HCT116 (cell line): Measurements from ENCODE around the gene HAO2. TPM values are rescaled to one million over a fixed set of nuclear protein-coding genes. Genes with fewer than 3 reads are reported as not detected.

Source experiments
- ATAC-seq: fragments of 200-7000 bp; cut with Tn5 transposase; 2 replicates; pipeline ENCODE4 v1.9.1; 2020; ENCODE audit warnings: mild to moderate bottlenecking, moderate library complexity
- BruUV-seq: library from RNA; stranded (reverse); fragments of 400-500 nt; replicated peaks from 2 replicates; lab custom pipeline; 2021; lab: Mats Ljungman, UMichigan
- CTCF ChIA-PET: fragments of 300-600 bp; sonication (Branson Sonifier 250); formaldehyde crosslinking; loops from one replicate; lab custom pipeline; 2021; ENCODE audit warnings: antibody characterized with exemption; lab: Charles Lee
- POLR2A ChIA-PET: fragments of 300-600, 350-600 bp; sonication (Branson Sonifier 250); formaldehyde crosslinking; loops from one replicate; lab custom pipeline; 2021; ENCODE audit warnings: antibody characterized with exemption; lab: Charles Lee
- RAD21 ChIA-PET, 2 experiments: fragments of 300-600 bp; sonication (Branson Sonifier 250); formaldehyde crosslinking; loops; one replicate each; lab custom pipeline; 2023; ENCODE audit warnings: low total read pairs in 2 of 2; ENCODE audit not compliant: uncharacterized antibody in 2 of 2, unreplicated experiment in 2 of 2, low non-redundant PET in 1 of 2; lab: Charles Lee
- DNase-seq: peaks from one replicate; pipeline ENCODE4 v3.0.0-alpha.2; 2010; ENCODE audit warnings: low read depth, low spot score
- H2AFZ ChIP-seq: fragments of 200-600 bp; shearing (Covaris generic), sonication (generic); 2 replicates; pipeline ENCODE4 v1.6.1; 2017; ENCODE audit warnings: low read depth, mixed run types, mixed read lengths, antibody characterized with exemption, low read length; ENCODE audit not compliant: poor library complexity, severe bottlenecking
- H3K27ac ChIP-seq: 2 replicates; pipeline ENCODE4 v1.5.1; 2012; ENCODE audit warnings: low read depth, low read length
- H3K27me3 ChIP-seq: fragments of 200-600 bp; sonication (generic); 2 replicates; pipeline ENCODE4 v1.6.1; 2016; ENCODE audit warnings: mixed run types, low read length, mixed read lengths; ENCODE audit not compliant: insufficient read depth
- H3K36me3 ChIP-seq, 2 experiments: fragments of 200-500 bp in 1 of 2; fragments of 200-600 bp in 1 of 2; sonication (Bioruptor generic) in 1 of 2; sonication (generic) in 1 of 2; 2 replicates each; pipeline versions ENCODE4 v1.5.1 to v1.6.1; 2014 to 2016; ENCODE audit warnings: low read length in 2 of 2, inconsistent platforms in 1 of 2, mixed read lengths in 1 of 2, mixed run types in 1 of 2; ENCODE audit not compliant: insufficient read depth in 2 of 2, control insufficient read depth in 1 of 2
- H3K4me1 ChIP-seq, 2 experiments: fragments of 200-600 bp in 1 of 2; sonication (generic) in 1 of 2; 2 replicates each; pipeline versions ENCODE4 v1.5.1 to v1.6.1; 2012 to 2017; ENCODE audit warnings: low read length in 2 of 2, inconsistent platforms in 1 of 2, mild to moderate bottlenecking in 1 of 2, mixed read lengths in 1 of 2, mixed run types in 1 of 2, moderate library complexity in 1 of 2; ENCODE audit not compliant: insufficient read depth in 2 of 2, control insufficient read depth in 1 of 2
- H3K4me2 ChIP-seq: fragments of 200-600 bp; sonication (generic); 2 replicates; pipeline ENCODE4 v1.6.1; 2017; ENCODE audit warnings: mixed run types, low read length, mixed read lengths
- H3K4me3 ChIP-seq, 2 experiments: fragments of 200-600 bp in 1 of 2; sonication (generic) in 1 of 2; replicated peaks in 1 of 2; 2 replicates each; pipeline ENCODE4 v1.5.1; 2011 to 2016; ENCODE audit warnings: low read length in 2 of 2, control low read depth in 1 of 2, low read depth in 1 of 2, mild to moderate bottlenecking in 1 of 2, mixed read lengths in 1 of 2, mixed run types in 1 of 2
- H3K79me2 ChIP-seq: fragments of 200-600 bp; sonication (generic); 2 replicates; pipeline ENCODE4 v1.6.1; 2017; ENCODE audit warnings: mild to moderate bottlenecking, mixed run types, low read length, moderate library complexity, mixed read lengths; ENCODE audit not compliant: insufficient read depth
- H3K9ac ChIP-seq: fragments of 200-600 bp; sonication (generic); 2 replicates; pipeline ENCODE4 v1.6.1; 2016; ENCODE audit warnings: low read length, mixed read lengths
- H3K9me2 ChIP-seq: fragments of 200-600 bp; sonication (generic), shearing (Covaris generic); 2 replicates; pipeline ENCODE4 v1.6.1; 2017; ENCODE audit warnings: mixed run types, mild to moderate bottlenecking, moderate library complexity; ENCODE audit not compliant: insufficient read depth
- H3K9me3 ChIP-seq, 2 experiments: fragments of 200-500 bp in 1 of 2; fragments of 200-600 bp in 1 of 2; sonication (Bioruptor generic) in 1 of 2; sonication (generic) in 1 of 2; 2 replicates each; pipeline ENCODE4 v1.6.1; 2014 to 2017; ENCODE audit warnings: low read length in 2 of 2, mixed read lengths in 2 of 2, inconsistent platforms in 1 of 2, low read depth in 1 of 2, mild to moderate bottlenecking in 1 of 2, mixed run types in 1 of 2, moderate library complexity in 1 of 2; ENCODE audit not compliant: control insufficient read depth in 1 of 2, insufficient read depth in 1 of 2
- H4K20me1 ChIP-seq: fragments of 200-600 bp; sonication (generic), shearing (Covaris generic); 2 replicates; pipeline ENCODE4 v1.6.1; 2017; ENCODE audit warnings: mixed run types, mild to moderate bottlenecking, moderate library complexity; ENCODE audit not compliant: insufficient read depth
- EGR1 ChIP-seq: IDR thresholded peaks from 2 replicates; pipeline ENCODE4 v1.6.1; 2012; ENCODE audit warnings: low read depth
- POLR2A ChIP-seq: IDR thresholded peaks from 2 replicates; pipeline ENCODE4 v1.7.0; 2011; ENCODE audit warnings: borderline replicate concordance; ENCODE audit not compliant: insufficient read depth, insufficient read length; ENCODE audit errors: extremely low read depth
- RAD21 ChIP-seq: IDR thresholded peaks from 2 replicates; pipeline ENCODE4 v1.6.1; 2012; ENCODE audit warnings: low read depth, mild to moderate bottlenecking
- SP1 ChIP-seq: IDR thresholded peaks from 2 replicates; pipeline ENCODE4 v1.6.1; 2012; ENCODE audit warnings: low read depth
- SRF ChIP-seq: IDR thresholded peaks from 2 replicates; pipeline ENCODE4 v1.6.1; 2012; ENCODE audit warnings: low read depth
- TCF7L2 ChIP-seq: IDR thresholded peaks from 2 replicates; pipeline ENCODE4 v1.7.0; 2011; ENCODE audit warnings: borderline replicate concordance, inconsistent platforms; ENCODE audit not compliant: insufficient read depth, insufficient read length; ENCODE audit errors: extremely low read depth
- YY1 ChIP-seq: IDR thresholded peaks from 2 replicates; pipeline ENCODE4 v1.6.1; 2011; ENCODE audit warnings: low read length, low read depth, moderate library complexity, mild to moderate bottlenecking; ENCODE audit not compliant: insufficient replicate concordance; ENCODE audit errors: extremely low read depth
- ZNF274 ChIP-seq: fragments of 200-500 bp; sonication (Bioruptor generic); IDR thresholded peaks from 2 replicates; pipeline ENCODE4 v1.6.1; 2014; ENCODE audit warnings: mild to moderate bottlenecking, low read depth, low read length, inconsistent platforms
- intact Hi-C: fragments of 100-400 bp; cut with micrococcal nuclease; formaldehyde crosslinking; loops from 2 replicates; pipeline ENCODE4 v1.10.0; 2022
- total RNA-seq: library from RNA; stranded (reverse); gene quantifications from one replicate; pipeline ENCODE4 v1.2.1, GENCODE V29; 2021; ENCODE audit not compliant: unreplicated experiment
- TF ChIP-seq, protein P1 (sequence below): IDR thresholded peaks from 2 replicates; pipeline ENCODE4 v1.6.1; 2012

The HAO2 gene
- total RNA-seq, 1 experiment from 2014 or later, result not detected

DNA sequence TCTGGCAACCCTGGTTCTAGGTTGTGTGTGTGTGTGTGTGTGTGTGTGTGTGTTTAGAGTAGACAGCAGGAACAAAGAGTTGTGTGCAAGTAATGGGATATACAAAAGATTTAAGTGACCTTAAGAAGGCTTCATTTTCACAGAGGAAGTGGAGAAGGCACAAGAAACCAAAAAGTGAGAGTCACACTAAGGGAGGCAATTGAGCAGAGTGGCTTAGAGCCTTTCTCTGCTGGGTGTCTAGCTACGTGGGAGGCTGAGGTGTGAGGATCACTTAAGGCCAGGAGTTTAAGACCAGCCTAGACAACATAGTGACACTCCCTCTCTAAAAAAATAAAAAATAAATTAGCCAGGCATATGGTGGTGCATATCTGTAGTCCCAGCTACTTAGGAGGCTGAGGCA is 44.4 kb upstream of the HAO2 start:
- CTCF ChIA-PET, result interaction anchor here (1.1 kb wide), 1 partner anchor 49 kb away, joined by 3 read pairs; no protein-coding TSS in a partner anchor

DNA sequence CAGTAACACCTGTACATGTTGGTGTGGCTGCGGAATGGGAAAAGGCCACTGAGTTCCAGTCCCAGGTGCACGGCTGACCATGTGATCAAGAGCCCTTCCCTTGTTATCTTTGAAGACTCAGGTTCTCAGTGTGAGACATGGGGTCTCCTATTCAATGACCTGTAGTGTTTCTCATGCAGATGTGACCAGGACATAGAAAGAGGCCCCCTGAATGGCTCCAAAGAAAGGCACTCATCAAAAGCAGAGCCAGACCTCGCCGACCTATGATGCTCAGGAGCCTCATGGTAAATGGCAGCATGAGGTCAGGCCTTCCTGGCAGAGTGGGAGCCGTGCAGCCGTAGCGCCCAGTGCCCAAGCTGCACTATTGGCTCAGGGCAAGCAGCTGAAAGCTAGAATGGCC is 42.3 kb upstream of the HAO2 start:
- H3K9me2 ChIP-seq, result no peaks in the 10 kb centered on the region
- H3K9me3 ChIP-seq, result no peaks in the 10 kb centered on the region
- ChIA-PET POLR2A (no interaction called here), RAD21 (no interaction called here)
- no peaks in the 10 kb centered on the region for H3K4me1 ChIP-seq
- no peak overlapping the region for H3K27ac ChIP-seq
- ATAC-seq, result no peak
- no peaks in the 10 kb centered on the region for H3K79me2 ChIP-seq
- H3K36me3 ChIP-seq, result no peaks in the 10 kb centered on the region
- TF ChIP-seq SRF, result no peak
- TF ChIP-seq SP1, result no peak
- no peak for TF ChIP-seq RAD21
- TF ChIP-seq POLR2A, result no peak
- TF ChIP-seq, protein P1, sequence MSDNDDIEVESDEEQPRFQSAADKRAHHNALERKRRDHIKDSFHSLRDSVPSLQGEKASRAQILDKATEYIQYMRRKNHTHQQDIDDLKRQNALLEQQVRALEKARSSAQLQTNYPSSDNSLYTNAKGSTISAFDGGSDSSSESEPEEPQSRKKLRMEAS, result no peak
- no peak for TF ChIP-seq TCF7L2
- no peak for TF ChIP-seq YY1
- TF ChIP-seq, all 23 proteins: peak for 0
- Histone ChIP-seq H3K9ac (no peak overlapping the region), H4K20me1 (no peaks in the 10 kb centered on the region), H2AFZ (no peak overlapping the region), H3K4me3 (no peak overlapping the region), H3K4me2 (no peak overlapping the region), H3K27me3 (no peaks in the 10 kb centered on the region)
- BruUV-seq, result no TSS peak
- no peak for DNase-seq
- CTCF ChIA-PET, result no interaction called here
- intact Hi-C loops, result no loop called here

More for the DNA sequence above, 44.4 kb upstream of the HAO2 start:
- H3K27ac ChIP-seq, result no peak overlapping the region
- DNase-seq, result no peak
- H3K4me1 ChIP-seq, result no peaks in the 10 kb centered on the region
- H2AFZ ChIP-seq, result no peak overlapping the region
- no peak for ATAC-seq
- no peaks in the 10 kb centered on the region for H3K9me3 ChIP-seq
- BruUV-seq, result no TSS peak
- no peaks in the 10 kb centered on the region for H3K27me3 ChIP-seq
- ChIA-PET RAD21 (no interaction called here), POLR2A (no interaction called here)
- H3K9ac ChIP-seq, result no peak overlapping the region
- no peaks in the 10 kb centered on the region for H3K9me2 ChIP-seq
- TF ChIP-seq ZNF274 (no peak), EGR1 (no peak)
- TF ChIP-seq, all 23 proteins: peak for 0
- H3K79me2 ChIP-seq, result no peaks in the 10 kb centered on the region
- no peaks in the 10 kb centered on the region for H4K20me1 ChIP-seq
- no peaks in the 10 kb centered on the region for H3K36me3 ChIP-seq
- intact Hi-C loops, result no loop called here
- no peak overlapping the region for H3K4me3 ChIP-seq
- no peak overlapping the region for H3K4me2 ChIP-seq
